ENCODE measurements around the gene GSAP.
"Not testable (repeated sequence)": the region's sequence is repeated elsewhere in the genome, so short reads cannot be mapped to it uniquely, and the experiment has no call there.

The GSAP gene

GRCh38 chr7:77281780-77282478 lies 134.2 kb downstream of the GSAP start:
- no peak for DNase-seq (ENCODE audit: low read depth)

DNA sequence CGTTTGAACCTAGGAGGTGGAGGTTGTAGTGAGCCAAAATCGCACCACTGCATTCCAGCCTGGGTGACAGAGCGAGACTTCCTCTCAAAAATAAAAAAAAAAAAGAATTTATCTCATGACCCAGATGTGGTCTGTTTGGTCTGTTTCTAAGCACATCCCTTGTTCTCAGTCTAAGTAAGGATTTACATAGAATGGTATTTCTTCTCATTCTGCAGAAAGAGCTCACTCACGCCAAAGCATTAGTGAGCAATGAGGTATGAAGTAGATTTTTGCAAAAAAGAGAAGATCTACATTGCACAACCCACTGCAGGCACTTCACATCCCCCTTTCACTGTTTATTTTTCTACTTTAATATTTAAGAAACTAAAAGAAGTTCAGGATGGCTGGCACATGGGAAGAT lies 140.0 kb downstream of the GSAP start:
- no peak for DNase-seq (ENCODE audit: low read depth)

DNA sequence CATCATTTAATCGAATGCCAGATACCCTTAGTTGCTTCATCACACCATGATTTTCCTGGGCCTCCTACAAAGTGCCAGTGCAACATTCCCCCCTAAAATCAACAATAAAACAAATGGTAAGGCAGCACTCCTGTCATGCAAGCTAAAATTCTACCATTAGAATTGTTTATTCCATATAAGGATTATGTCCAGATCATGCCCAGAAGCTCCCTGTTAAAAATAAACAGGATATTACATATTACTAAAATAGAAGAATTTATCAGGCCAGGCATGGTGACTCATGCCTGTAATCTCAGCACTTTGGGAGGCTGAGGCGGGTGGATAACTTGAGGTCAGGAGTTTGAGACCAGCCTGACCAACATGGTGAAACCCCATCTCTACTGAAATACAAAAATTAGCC lies 140.5 kb downstream of the GSAP start:
- DNase-seq (ENCODE audit: low read depth): not testable (repeated sequence)

DNA sequence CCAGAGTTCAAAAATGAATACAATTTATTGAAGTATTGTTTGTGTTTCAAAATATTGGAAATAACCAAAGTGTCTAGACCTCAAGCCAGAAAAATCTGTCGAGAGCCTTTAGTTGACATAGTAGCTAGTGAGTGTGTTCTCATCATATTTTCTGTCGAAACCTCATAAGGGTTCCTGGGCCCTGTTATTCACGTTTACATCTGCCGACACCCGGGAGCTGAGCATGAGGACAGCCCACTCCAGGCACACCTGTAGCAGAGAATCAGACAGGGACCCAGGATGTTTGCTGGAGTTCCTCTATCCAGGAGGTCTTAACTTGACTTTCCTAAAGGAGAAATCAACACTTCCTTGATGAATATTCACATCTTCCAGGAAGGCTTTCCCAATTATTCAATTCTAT lies 144.4 kb downstream of the GSAP start:
- no peak for DNase-seq (ENCODE audit: low read depth)

GRCh38 chr7:77270094-77270480 lies 146.1 kb downstream of the GSAP start:
- DNase-seq (ENCODE audit: low read depth): no peak

- DNase-seq (ENCODE audit: low read depth): no peak
Measured at GRCh38 chr7:77269360-77270093, 146.6 kb downstream of the GSAP start.

GRCh38 chr7:77266291-77266794 lies 149.8 kb downstream of the GSAP start:
- no peak for DNase-seq (ENCODE audit: low read depth)

DNA sequence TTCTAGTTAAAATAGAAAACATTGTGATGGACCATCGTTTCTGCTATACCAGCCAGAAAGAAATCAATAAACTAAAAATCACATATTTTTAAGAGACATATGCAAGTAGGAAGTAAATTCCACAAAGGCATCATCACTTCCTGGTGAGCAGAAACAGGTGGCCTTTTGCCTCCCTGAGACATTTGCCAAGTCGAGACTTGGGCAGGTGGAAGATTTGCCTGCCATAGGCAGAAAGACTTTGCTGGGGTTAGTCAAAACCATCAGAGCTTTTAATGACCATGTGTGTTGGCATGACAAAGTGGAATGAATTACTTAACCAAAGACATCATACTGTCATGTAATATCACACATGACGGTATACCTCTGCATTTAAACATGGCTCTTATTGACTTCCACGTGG lies 150.5 kb downstream of the GSAP start:
- DNase-seq (ENCODE audit: low read depth): no peak

GRCh38 chr7:77262316-77262715 lies 153.8 kb downstream of the GSAP start:
- DNase-seq (ENCODE audit: low read depth): no peak

All from stimulated activated CD8-positive, alpha-beta memory T cell treated with anti-CD3 and anti-CD28 coated beads, Interleukin-4, amount 100 ng/mL, for 24 hours (primary cell).